GM13976 (cell line): ENCODE measurements around the gene NPDC1.

Experiments
- DNase-seq: peaks from one replicate; pipeline ENCODE4 v3.0.0; 2012; ENCODE audit warnings: low spot score
- in situ Hi-C: fragments of 300-500 bp; cut with MboI; formaldehyde crosslinking; loops from one replicate; pipeline ENCODE4 v1.12.0; 2022; ENCODE audit warnings: low sequenced_read_pairs, mixed read lengths, inconsistent platforms; ENCODE audit not compliant: unreplicated experiment
- TF ChIP-seq, protein P1 (sequence below): IDR thresholded peaks from 2 replicates; pipeline ENCODE4 v1.5.1; 2012; ENCODE audit warnings: borderline replicate concordance, mild to moderate bottlenecking; ENCODE audit not compliant: insufficient read depth; ENCODE audit errors: extremely low read depth, missing control alignments, control extremely low read depth

Gene NPDC1, protein sequence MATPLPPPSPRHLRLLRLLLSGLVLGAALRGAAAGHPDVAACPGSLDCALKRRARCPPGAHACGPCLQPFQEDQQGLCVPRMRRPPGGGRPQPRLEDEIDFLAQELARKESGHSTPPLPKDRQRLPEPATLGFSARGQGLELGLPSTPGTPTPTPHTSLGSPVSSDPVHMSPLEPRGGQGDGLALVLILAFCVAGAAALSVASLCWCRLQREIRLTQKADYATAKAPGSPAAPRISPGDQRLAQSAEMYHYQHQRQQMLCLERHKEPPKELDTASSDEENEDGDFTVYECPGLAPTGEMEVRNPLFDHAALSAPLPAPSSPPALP

GRCh38 chr9:137046088-137046787, at the start of gene NPDC1:
Gene NPDC1, minus strand, starts transcription at chr9:137046177. Its CDS starts 188 bp downstream, at chr9:137045989.
- peak; percentile 95 for DNase-seq
- TF ChIP-seq, protein P1, sequence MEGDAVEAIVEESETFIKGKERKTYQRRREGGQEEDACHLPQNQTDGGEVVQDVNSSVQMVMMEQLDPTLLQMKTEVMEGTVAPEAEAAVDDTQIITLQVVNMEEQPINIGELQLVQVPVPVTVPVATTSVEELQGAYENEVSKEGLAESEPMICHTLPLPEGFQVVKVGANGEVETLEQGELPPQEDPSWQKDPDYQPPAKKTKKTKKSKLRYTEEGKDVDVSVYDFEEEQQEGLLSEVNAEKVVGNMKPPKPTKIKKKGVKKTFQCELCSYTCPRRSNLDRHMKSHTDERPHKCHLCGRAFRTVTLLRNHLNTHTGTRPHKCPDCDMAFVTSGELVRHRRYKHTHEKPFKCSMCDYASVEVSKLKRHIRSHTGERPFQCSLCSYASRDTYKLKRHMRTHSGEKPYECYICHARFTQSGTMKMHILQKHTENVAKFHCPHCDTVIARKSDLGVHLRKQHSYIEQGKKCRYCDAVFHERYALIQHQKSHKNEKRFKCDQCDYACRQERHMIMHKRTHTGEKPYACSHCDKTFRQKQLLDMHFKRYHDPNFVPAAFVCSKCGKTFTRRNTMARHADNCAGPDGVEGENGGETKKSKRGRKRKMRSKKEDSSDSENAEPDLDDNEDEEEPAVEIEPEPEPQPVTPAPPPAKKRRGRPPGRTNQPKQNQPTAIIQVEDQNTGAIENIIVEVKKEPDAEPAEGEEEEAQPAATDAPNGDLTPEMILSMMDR: peak; percentile 96
- in situ Hi-C loops: no loop called here

- DNase-seq: no peak
- TF ChIP-seq, protein P1: no peak
- in situ Hi-C loops: no loop called here
These were observed 43.4 kb upstream of the NPDC1 start for GRCh38 chr9:137089232-137089947.

- DNase-seq: no peak
- in situ Hi-C loops: no loop called here
- TF ChIP-seq, protein P1: no peak
These were observed 42.1 kb upstream of the NPDC1 start for GRCh38 chr9:137088121-137088520.

DNA sequence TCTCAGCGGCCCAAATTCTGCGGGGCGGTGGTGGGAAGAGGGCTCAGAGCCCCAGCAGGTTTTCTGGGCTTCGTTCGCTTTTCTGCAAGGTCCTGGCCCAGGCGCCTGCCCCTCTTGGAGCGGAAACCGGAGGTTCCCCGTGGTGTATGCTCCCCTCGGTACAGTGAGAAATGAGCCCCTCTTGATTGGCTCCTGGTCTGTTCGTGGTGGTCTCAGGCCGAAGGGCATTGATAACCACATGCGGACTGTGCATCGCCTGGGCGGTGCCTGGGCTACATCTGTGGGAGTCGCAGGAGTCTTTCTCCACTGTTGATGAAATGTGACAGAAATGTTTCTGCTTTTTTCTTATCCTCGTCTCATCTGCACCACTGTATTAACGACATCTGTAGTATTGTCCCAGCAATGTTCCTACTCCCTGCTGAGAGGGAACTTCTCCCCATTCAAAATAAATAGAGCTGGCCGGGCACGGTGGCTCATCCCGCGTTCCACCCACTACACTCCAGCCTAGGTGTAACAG, 41.5 kb upstream of the NPDC1 start:
- no peak for DNase-seq
- in situ Hi-C loops: no loop called here
- TF ChIP-seq, protein P1: no peak

DNA sequence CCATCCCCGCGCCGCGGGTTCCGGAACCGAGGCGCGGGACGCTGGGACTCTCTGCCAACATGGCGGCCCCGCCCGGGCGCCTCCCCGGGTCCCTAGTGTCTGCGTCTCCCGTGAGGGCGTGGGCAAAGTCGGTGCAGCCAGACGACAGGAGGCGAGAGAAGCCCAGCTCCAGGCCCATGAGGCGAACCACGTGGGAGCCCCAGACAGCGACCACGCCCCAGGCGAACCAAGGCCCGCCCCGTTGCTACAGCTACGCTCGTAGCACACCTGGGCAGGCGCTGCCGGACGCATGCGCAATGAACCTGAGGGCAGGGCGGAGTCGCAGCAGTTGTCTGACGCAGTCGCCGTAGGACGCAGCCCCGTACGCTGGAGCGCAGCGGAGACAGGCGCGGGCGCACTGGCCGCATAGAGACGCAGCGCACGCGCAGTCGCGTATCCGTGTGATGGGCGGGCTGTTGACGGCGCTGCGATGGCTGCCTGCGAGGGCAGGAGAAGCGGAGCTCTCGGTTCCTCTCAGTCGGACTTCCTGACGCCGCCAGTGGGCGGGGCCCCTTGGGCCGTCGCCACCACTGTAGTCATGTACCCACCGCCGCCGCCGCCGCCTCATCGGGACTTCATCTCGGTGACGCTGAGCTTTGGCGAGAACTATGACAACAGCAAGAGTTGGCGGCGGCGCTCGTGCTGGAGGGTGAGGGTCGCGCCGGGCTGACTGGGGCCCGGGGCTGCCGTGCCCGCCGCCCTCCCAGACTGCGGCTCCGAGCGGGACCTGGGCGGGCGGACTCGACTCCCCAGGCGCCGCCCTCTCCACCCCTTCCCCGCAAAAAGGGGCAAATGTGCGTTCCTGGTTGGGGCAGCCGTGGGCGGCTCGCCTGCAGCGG, 40.8 kb upstream of the NPDC1 start, which contains the start of gene MAN1B1:
TSS of gene MAN1B1 (plus strand) at position 455 of the 878 bp plus-strand sequence. CDS start at position 470, 15 bp downstream.
- DNase-seq: peak; percentile 99
- TF ChIP-seq, protein P1: no peak
- in situ Hi-C loops: no loop called here

DNA sequence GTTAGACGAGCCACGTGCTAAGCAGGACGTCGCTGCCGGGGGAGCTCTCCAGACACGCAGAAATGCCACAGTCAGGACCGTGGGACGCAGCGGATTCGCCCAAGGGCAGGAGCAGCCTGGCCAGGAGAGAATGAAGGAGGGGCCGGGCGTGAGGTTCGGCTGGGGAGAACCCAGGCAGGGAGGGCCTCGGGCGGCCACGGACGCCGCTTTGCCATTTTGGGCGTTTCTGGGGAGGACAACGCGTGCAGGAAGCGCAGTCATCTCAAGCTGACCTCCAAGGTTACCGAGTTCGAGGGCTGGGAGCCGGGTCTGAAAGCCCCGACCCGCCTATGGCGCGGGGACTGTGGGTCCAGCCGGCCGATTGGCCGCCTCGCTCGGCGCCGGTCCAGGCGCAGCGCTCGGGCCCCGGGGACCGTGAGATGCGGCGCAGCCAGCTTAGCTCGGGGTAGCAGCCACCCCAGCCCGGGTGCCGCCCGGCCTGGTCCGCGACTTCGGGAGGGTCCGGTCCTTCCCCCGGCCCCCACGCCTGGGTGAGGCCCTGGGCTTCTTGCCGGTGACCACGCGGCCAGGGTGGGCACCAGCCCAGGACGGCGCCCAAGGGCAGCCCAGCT, 40.0 kb upstream of the NPDC1 start:
- TF ChIP-seq, protein P1: no peak
- DNase-seq: no peak
- in situ Hi-C loops: no loop called here
